Astrocyte (in vitro differentiated cells and primary cell): ENCODE results near the gene MKI67.

ENCODE experiments used
- EZH2 ChIP-seq: IDR thresholded peaks from 2 replicates; pipeline ENCODE4 v1.6.1; 2012; ENCODE audit warnings: mild to moderate bottlenecking, low read length, inconsistent platforms; ENCODE audit not compliant: insufficient read depth
- TF ChIP-seq, protein P1 (sequence below): IDR thresholded peaks from 2 replicates; pipeline ENCODE4 v1.5.1; 2011; ENCODE audit warnings: low read depth, mild to moderate bottlenecking, inconsistent platforms, low read length, moderate library complexity; ENCODE audit not compliant: insufficient read depth

DNA sequence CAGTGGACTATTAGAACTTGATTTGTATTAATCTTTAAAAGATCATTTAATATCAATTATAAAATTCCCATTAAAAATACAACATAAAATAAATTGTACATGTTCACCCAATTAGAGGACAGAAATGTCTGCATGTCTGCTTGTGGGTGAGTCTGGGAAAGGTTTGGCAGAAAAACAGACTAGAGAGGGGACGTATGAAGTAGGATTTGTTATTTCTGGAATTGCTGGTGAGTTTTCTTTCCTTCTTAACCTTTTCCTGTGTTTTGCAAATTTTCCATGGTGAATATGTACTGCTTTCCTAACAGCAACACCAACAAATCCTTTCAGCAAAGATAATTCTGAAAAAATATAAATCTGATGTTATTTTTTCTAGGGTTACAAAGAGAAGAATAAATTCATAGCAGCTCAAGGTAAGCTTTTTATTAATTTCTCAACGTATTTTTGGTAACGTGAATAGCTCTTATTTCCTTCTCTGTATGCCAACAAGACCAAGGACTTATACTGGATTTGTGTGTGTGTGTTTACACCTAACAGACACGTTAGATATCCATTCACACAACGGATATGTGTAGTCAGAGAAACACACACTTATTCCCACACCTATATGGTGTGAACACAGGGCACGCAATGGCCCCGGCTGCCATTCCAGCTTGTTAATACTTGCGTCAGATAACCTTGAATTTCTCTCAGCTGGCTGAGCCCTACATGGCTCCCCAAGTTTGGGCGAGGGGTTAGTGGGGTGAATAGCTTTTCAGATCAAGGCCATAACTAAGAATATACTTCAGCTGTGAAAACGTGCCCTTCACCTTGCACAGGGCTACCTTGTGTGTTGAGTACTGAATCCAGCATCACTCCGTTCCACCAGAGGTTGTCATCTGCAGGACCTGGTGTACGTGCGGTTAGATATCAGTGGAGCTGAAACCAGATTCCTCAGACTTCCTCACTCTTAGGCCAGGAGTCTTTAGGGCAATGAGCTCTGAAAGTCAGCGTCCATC, 64.6 kb downstream of the MKI67 start:
- TF ChIP-seq, protein P1, sequence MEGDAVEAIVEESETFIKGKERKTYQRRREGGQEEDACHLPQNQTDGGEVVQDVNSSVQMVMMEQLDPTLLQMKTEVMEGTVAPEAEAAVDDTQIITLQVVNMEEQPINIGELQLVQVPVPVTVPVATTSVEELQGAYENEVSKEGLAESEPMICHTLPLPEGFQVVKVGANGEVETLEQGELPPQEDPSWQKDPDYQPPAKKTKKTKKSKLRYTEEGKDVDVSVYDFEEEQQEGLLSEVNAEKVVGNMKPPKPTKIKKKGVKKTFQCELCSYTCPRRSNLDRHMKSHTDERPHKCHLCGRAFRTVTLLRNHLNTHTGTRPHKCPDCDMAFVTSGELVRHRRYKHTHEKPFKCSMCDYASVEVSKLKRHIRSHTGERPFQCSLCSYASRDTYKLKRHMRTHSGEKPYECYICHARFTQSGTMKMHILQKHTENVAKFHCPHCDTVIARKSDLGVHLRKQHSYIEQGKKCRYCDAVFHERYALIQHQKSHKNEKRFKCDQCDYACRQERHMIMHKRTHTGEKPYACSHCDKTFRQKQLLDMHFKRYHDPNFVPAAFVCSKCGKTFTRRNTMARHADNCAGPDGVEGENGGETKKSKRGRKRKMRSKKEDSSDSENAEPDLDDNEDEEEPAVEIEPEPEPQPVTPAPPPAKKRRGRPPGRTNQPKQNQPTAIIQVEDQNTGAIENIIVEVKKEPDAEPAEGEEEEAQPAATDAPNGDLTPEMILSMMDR: no peak
- no peak for TF ChIP-seq EZH2
